Activated gamma-delta T cell treated with Interleukin-2 at 50 U/mL for 16 hours (primary cell): ENCODE data around the gene FXYD6.

Source experiments
- DNase-seq: peaks from one replicate; pipeline ENCODE4 v3.0.0-alpha.2; 2020

The FXYD6 gene

DNA sequence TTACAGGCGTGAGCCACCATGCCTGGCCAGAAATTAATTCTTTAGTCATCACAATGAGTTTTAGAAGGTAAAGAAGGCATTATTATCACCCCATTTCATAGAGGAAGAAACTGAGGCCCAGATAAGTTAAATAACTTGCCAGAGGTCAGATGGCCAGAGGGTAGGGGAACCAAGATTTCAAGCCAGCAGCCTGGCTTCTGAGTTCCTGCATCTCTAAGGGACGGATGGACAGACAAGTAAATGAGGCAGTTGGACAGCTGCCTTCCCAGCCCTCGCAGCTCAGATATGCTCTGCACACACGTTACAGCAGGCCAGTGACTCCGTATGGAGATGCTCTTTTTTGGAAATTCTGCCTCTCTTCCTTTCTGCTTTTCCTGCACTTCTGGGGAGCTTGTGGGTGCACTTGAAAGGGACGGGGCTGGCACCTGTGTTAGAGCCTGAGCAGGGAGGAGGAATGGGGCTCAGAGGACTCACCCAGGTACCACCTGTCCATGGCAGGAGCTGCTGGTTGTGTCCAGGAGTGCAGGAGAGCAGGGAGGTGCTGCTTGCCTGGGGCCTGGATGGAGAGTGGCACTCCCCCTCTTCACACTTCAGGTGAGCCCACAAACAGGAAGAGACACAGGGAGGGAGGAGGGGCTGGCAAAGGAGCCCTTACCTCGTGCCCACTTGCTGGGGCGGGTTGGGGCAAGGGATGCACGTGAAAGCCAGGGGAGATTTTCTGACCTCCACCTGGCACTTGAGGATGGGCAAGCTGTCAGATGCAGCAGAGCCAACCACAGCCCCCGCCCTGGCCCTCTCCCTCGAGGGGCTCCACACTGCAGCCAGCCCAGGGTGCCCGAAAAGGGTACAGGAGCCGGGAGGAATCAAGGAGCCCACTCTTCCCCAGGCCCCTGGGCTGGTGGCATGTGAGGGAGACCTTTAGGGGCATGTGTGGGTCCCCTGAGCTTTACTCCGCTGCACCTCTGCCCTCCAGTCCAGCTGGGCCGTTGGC, 48.6 kb downstream of the FXYD6 start:
- DNase-seq: peak; percentile 54

DNA sequence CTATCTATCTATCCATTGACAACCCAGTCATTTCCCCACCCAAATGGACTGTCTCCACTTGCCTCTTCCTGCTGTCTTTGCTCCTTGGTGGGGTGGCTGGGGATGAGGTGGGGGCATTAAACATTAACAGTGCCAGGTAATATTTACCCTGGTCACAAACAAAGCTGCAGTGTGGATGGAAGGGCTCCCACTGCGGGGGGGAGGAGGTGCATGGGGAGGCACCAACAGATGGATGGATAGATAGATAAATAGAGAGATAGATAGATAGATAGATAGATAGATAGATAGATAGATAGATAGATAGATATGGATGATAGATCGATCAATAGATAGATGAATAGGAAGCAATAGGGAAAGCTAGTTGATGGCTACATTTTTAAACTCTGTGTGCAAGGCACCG, 49.6 kb downstream of the FXYD6 start:
- DNase-seq: no peak

DNA sequence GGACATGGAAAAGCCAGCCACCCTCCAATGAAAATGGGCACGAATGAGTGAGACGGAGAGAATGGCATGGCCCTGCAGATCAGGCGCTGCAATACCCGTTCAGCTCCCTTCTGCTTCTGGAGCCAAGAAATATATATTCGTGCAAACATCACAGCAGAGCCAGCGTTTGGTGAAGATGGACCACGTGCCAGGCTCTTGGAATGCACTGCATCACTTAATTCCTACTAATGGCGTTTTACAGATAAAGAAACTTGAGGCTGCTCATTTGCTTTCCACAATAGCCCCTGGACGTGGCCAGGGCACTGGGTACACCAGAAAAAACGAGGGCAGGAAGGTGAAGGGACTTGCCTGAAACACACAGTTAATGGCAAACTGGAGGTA, 50.3 kb downstream of the FXYD6 start:
- DNase-seq: no peak

DNA sequence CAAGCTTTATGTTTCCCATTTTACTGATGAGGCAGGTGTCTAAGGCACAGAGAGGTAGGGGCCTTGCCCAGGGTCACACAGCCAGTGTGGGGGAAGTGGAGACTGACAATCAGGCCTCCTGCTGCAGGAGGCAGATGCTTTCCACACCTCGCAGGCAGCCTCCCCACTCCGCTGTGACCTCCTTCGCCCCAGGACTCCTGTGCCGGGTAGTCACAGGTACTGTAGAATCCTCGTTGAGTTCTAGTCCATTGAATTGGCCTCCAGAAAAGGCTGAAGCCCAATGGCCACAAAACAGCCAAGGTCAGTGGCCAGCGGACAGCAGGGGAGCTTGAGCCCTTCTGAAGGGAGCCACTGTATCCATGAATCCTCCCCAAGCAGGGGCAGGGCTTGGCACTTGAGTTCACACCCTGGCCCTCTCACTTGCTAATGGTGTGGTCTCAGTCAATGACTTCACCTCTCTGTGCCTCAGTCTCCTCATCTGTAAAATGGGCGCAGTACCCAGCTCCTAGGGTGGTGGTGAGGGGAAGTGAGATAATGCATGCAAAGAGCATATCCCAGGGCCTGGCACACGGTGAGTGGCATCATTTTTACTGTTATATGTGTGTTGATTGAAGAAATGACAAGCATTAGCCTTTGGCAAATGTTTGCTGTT, 50.8 kb downstream of the FXYD6 start:
- no peak for DNase-seq

DNA sequence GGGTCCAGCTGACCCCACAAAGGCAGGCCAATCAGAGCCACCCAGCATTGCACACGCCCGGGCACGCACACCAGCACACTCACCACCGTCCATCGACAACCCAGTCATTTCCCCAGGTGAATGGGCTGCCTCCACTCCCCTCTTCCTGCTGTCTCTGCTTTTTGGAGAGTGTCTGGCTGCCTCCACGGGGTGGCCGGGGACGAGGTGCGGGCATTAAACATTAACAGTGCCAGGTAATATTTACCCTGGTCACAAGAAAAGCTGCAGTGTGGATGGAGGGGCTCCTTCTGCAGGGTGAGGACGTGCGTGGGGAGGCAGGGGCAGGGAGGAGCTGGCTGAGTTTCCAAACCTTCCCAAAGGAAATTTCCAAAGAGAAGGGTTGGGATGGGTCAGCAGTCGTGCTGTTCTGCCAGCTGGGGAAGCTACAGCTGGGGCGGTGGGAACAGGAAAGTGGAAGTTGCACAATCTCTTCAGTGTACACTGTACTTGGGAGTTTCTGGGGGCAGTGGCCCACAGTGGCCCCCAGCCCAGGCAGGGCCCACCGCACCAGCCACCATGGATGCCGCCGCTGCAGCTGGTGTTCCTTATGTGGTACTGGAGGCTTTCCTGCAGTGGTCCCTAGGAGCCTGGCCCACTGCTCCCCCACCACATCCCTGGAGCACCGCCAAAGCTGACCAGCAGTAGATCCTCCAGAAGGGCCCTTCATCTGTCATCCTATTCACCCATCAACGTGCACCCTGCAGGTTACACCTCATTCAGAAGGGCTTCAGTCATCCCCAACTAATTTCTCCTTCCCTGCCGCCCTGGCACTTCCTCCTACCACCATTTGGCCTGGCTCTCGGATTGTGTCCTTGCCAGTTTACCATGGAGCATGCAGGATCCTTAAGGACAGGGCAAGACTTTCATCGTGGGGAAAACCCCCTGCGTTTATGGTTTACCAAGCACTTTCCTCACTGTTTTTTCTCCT, 51.6 kb downstream of the FXYD6 start, which contains the start of gene FXYD2:
TSS of gene FXYD2 (minus strand) at position 174 of the 967 bp plus-strand sequence. CDS start at position 108, 66 bp downstream.
- no peak for DNase-seq

DNA sequence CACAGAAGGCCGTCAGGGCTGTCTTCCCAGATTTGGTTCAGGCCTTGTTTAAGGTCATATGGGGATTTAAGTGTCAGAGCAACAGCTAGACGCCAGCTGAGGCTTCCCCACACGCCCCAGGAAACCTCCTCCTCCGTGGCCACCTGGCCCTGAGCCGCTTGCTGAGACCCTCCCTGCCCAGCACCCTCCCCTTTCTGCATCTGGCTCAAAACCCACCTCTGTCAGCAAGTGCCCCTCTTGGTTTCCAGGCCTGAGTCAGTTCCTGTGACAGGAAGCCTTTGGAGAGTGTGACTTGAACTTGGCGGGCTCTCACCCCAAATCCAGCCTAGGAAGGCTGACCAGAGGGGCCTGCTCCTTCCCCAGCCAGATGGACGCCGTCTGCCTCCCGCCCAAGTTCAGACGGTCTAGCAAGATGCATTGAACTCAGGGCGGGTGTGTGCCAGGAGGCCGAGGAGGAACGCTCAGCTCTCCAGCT, 52.5 kb downstream of the FXYD6 start:
- DNase-seq: peak; percentile 31

DNA sequence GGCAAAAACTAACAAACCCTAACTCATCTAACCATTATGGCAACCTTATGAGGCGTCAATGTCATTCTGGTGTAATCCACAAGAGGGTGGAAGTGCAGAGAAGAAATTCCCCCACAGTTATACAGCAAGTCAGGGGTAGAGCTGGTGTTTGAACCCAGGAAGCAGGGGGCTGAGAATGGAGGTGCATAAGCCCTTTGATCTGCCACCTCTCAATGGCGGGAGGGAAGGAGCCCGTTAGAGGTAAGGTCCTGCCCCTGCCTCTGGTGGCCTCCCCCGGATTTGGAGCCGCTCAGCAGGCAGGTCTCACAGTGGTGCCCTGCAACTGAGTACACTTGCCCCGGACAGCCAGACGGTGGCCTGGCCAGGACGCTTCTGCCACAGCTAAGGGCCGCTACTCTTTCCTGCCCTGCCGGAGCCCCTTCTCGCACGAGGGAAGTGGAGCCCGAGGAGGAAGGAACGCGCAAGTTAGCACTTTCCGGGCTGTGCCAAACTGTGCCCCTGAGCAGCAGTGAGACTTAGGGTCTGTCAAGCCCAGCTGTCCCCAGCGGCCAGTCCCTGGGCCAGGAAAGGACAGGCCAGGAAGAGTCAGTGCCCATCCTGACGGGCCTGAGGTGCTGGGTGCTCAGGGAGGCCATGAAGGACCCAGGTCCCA, 53.0 kb downstream of the FXYD6 start:
- peak; percentile 49 for DNase-seq

DNA sequence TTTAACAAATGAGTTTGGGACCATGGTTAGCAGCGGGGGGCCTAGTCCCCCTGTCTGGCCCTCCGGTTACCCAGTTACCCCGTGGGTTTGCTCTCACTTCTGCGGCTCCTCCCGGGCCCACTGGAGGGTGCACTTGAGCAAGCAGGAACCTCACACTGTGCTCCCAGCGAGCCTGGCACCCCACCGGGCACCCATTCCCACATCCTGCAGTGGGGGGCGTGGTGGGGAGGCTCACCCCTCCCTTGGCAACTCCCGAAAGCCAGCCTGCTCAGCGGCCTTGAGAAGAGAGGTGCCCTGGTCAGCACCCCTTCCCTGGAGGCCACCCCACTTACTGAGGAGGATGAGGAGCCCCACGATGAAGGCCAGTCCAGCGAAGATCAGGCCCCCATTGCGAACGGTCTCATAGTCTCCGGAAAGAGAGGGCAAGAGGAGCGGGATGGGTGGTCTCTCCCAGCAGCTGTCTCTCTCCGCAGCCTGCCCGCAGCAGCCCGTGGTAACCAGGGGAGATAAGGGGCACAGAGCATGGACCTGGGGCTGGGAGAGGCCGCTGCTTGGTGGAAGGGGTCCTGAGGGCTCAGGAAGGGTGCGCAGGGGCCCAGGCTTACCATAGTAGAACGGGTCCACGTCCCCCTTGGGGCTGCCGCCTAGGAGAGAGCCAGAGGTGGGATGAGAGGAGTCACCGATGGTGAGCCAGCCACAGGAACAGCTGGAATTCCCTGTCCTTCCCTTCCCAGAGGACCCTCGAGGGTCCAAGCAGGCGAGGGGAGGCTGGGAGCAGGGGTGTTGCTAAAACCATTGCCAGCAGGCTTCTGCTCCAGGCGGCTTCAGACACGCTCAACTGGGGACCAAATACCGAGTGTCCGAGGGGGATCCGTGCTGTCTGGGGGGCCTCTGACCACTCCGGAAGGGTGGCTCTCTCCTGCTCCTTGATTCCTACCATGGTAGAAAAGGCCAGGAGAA, 54.1 kb downstream of the FXYD6 start:
- peak; percentile 51 for DNase-seq

DNA sequence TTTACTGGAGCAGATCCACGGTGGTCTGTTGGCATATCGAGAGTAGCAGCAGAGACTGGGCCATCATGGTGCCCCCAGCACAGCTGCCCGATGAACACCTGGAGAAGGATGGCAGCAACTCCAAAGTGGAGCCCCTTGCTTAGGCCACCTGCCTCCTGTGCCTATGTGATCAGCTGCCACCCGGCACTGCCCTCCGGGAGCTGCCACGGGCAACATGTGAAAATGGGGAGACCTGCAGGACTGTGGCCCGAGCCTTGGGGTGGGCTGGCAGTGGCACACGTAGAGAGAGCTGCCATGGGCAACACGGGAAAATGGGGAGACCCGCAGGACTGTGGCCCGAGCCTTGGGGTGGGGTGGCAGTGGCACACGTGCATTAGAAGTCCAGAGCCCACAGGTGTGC, 55.0 kb downstream of the FXYD6 start:
- DNase-seq: no peak

DNA sequence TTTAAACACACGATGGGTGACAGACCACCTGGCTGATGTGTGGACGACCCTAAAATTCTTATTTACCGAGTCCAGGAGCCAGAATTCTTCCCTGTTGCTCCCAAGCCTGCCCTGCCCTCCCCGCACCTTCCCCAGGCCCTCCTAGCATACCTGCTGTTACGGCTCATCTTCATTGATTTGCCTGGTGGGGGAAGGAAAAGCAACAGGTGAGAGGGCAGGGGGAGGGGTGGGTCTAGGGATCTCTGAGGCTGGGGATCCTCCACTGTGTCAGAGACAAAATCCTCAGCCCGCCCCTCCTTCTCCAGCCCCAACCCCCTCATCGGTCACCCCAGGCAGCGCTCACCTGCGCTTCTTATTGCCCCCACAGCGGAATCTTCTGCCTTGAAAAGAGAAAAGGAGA, 55.9 kb downstream of the FXYD6 start:
- DNase-seq: no peak

DNA sequence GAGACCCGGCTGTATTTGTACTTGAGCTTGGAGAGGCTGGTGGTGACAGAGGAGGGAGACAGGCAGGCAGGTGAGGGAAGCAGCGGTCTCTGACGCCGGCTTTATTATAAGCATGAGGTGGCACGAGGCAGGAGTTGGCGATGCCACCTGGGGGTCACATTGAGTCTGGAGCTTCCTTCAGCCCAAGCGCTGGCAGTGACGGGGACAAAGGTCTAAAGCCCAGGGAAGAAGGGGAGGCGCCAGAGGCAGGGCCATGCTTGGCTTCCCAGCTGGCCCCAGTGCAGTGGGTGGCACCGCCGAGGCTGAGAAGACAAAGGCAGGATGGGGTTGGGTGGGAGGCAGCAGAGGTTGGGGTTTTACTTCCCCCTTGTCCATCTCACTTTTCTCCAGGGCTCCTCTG, 56.4 kb downstream of the FXYD6 start:
- no peak for DNase-seq

DNA sequence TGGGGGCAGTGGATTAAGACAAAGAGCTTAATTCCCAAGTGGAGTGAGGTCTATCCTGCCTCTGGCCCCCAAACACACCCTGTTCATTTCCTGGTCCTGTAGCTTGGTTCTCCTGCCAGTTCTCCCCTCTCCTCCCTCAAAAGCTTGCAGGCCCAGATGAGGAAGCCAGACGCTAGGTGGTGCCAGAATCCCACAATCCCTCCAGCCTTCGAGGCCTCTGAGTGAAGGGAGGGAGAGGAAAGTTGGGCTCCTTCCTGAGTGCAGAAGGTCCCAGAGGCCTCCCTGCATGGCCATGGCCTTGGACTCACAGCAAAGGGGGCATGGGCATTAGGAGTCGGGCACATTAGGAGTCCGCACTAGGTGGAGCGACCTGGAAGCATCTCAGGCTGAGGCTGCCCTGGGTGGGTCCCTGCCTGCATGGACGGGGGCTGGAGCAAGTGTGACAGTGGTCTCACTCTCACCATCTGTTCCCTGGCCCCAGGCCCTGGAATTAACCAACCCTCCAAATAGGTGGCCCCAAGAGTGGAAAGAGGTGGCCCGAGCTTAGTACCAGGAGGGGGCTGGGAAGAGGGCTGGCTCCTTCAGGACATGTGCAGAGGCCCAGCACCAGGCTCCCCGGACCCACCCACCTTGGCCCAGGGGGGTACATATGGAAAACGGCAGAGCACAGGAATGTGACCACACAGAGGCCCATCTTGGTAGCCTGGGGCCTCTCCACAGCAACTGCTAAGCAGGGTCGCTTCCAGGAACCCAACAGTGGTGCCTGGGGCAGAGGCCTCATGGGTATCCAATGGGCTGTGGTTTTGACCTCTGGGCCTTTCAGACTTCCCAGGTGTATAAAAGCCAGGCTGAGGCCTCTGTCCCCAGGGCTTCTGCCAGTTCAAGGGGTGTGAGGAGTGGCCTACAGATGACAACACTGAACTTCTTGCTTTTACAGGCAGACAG, 57.1 kb downstream of the FXYD6 start:
- DNase-seq: no peak

DNA sequence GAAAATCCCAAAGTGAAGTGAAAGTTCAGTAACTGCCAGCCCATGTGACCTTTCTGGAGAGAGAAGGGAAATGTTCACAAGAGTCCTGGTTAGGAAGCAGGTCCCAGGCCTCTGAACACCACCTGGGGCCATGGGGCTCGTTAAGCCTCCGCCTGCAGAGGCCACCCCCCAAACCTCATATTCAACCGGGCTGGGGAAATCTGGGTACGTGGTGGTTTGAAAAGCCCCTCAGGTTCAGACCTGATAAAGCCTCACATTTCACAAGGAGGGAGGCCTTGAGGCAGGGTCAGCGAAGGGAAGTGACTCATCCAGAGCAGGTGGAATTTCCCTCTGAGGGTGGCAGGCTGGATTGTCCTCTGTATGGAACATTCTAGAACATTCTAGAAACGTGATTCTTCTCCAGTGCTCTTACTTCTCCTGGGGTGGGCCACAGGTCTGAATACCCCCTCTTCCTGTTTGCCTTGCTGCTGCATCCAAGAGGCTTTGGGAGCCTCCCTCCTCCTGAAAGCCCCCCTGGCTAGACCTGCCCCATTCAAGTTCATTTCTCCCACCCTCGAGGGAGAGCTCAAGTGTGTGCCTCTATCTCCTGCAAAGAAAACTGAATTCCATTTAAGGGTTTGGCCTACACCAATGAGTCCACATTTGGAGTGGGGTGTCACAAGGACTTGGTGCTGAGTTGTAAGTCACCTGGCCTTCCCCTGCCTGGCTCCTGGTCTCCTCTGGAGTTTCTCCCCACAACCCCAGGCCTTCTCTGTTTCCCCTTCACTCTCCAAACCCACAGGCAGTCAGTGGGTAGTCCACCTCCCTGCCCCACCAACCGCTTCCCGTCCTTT, 58.2 kb downstream of the FXYD6 start:
- DNase-seq: no peak

DNA sequence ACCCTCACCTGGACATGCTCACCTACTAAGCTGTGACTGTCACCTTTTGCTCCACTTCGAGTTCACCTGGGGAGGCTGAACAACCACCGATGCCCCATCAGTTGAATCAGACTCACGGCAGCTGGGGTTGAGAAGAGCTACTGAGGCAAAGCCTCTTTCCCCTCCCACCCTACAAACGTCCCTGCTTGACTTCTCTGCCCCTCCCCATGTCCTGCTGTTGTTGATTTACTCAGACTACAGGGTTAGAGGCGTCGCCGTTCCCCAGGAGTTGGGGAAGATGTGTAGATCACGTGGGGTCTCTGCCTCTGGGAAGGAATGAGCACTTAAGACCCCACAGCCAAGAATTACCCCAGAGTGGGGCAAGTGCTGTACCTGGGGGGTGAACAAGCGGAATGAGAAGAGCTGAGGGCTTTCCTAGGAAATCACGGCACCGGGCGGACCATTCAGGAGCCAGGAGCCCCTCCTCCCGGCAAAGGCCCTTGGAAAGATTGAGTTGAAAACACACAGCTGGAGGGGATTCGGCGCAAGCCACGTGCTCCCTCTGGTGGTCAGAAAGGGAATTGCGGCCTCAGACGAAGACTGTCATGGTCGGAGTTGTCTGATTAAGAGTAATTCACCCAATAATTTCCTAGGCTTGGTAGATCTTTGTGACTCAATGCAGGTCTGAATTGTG, 59.0 kb downstream of the FXYD6 start:
- DNase-seq: peak; percentile 84

DNA sequence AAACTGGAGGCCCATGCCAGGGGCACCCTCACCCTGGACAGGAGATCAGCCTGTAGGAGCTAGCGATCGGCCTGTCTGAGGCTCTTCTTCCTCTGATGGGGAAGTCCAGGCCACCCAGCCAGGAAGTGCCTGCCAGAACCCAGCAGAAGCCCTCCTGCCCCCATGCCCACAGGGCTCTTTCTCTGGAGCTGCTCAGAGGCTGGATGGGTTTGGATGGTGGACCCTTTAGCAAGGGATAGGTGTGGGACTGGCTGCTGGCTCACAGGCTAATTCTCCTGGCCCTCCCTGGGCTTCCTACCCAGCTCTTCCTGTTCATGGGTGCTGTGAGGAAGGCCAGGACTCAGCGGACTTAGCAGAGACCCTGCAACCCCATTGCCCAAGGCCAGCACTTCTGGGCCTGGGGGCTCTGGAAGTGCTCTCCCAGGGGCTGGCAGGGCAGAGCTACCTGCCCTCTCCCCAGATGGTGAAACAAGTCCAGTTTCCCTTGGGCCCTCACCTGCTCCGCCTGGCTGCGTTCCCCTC, 59.6 kb downstream of the FXYD6 start:
- DNase-seq: no peak

DNA sequence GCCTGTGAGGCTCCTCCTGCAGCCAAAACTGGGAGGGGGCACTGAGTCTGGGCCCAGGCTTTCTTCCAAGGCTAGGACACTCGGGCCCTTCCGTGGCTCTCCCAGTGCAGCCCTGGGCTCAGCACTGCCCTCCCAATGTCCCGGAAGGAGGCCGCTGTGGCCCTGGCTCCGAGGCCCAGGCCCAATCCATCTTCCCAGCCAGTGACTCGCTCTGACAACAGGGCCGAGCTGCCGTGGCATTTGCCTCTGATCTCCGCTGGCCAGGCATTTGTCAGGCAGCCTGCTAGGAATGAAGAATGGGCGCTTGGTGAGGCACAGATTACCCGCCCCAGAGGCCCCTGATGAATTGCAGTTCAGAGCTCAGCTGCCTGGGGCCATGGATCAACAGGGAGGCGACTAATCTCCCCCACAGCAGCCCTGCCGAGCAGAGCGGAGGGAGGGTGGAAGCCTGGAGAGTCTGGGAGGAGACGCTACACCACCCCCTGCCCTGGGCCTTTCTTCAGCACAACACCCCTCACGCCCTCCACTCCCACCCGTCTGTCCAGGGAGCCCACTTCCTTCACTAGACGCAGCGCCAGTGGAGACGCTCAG, 60.2 kb downstream of the FXYD6 start:
- no peak for DNase-seq

DNA sequence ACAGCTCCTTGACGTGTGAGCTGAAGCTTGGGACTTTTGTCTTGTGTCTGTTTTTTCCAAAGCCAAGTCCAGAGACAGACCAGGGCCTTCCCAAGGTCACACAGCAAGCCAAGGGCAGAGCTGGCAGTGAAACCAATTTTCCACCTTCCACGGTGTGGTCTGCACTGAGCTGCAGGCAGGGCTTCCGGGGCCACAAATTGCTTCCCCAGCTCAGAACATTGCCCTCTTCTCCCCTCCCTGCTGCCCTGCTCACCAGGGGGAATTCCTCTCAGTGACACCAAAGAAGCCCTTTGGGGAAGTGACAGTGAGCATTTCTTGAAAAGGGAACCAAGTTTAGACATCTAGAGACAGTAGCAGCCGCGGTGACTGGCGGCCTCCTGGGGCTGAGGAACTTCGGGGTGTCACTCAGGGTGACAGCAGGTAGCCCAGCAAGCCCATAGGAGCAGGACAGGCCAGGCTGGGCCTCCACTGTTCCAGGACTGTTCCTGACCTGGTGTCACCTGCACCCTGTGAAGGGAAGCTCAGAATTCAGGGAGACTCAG, 61.1 kb downstream of the FXYD6 start:
- DNase-seq: peak; percentile 54
